Frontal cortex (tissue), 4 donors: ENCODE measurements around the gene PADI1. TPM values are rescaled to one million over a fixed set of nuclear protein-coding genes. Genes with fewer than 3 reads are reported as not detected.

Experiments used
- DNase-seq, 2 donors: peaks; one replicate each; pipeline ENCODE4 v3.0.0; 2012; ENCODE audit warnings: low spot score in 2 of 2
- FAIRE-seq: peaks from 2 replicates; lab custom pipeline; 2012; peaks lifted over from hg19 to GRCh38; lab: Jason Lieb, UNC
- total RNA-seq: library from RNA; depleted of rRNA; stranded (reverse); fragments of >200 nt; gene quantifications from one replicate; pipeline ENCODE4 v1.2.3, GENCODE V29; 2014
- donor health status: control.
- donor health status: control.
- donor health status: control.

Gene PADI1
- total RNA-seq, 1 donor from 2014 or later = not detected

GRCh38 chr1:17260264-17260663, 55.3 kb downstream of the PADI1 start:
- DNase-seq = no peak
- no peak for FAIRE-seq

- FAIRE-seq (no peak), DNase-seq (no peak)
Observed at GRCh38 chr1:17260738-17261137, 55.8 kb downstream of the PADI1 start.

- no peak for FAIRE-seq
Observed at GRCh38 chr1:17263936-17264335, 59.0 kb downstream of the PADI1 start.

GRCh38 chr1:17264470-17264869, 59.5 kb downstream of the PADI1 start:
- no peak for FAIRE-seq

More at GRCh38 chr1:17263936-17264335, 59.0 kb downstream of the PADI1 start:
- no peak for DNase-seq

GRCh38 chr1:17265162-17265561, 60.2 kb downstream of the PADI1 start:
- no peak for FAIRE-seq
- DNase-seq = no peak

More at GRCh38 chr1:17264470-17264869, 59.5 kb downstream of the PADI1 start:
- no peak for DNase-seq

- FAIRE-seq (no peak), DNase-seq (no peak)
Observed at GRCh38 chr1:17265950-17266349, 61.0 kb downstream of the PADI1 start.

GRCh38 chr1:17270891-17271765, 66.2 kb downstream of the PADI1 start:
- FAIRE-seq (no peak), DNase-seq (no peak)

GRCh38 chr1:17272066-17272465, 67.1 kb downstream of the PADI1 start:
- DNase-seq = no peak
- no peak for FAIRE-seq

- FAIRE-seq = no peak
- no peak for DNase-seq
Observed at GRCh38 chr1:17272646-17273045, 67.7 kb downstream of the PADI1 start.

- FAIRE-seq = no peak
- no peak for DNase-seq
Observed at GRCh38 chr1:17273096-17273495, 68.2 kb downstream of the PADI1 start.

- FAIRE-seq = no peak
- DNase-seq = no peak
Observed at GRCh38 chr1:17274186-17275170, 69.5 kb downstream of the PADI1 start.

GRCh38 chr1:17276568-17276967, 71.6 kb downstream of the PADI1 start:
- DNase-seq (no peak), FAIRE-seq (no peak)

- DNase-seq (no peak), FAIRE-seq (no peak)
Observed at GRCh38 chr1:17277511-17278159, 72.7 kb downstream of the PADI1 start.

GRCh38 chr1:17278996-17279830, 74.3 kb downstream of the PADI1 start:
- FAIRE-seq (no peak), DNase-seq (no peak)

GRCh38 chr1:17280436-17280835, 75.5 kb downstream of the PADI1 start:
- DNase-seq = no peak
- FAIRE-seq = no peak

GRCh38 chr1:17280894-17281293, 76.0 kb downstream of the PADI1 start:
- DNase-seq (no peak), FAIRE-seq (no peak)

GRCh38 chr1:17281775-17282181, 76.8 kb downstream of the PADI1 start:
- DNase-seq (no peak), FAIRE-seq (no peak)

- FAIRE-seq (no peak), DNase-seq (no peak)
Observed at GRCh38 chr1:17282836-17283235, 77.9 kb downstream of the PADI1 start.

- no peak for DNase-seq
- no peak for FAIRE-seq
Observed at GRCh38 chr1:17286646-17287045, 81.7 kb downstream of the PADI1 start.
